ENCODE data around the gene ATG3.

DNA sequence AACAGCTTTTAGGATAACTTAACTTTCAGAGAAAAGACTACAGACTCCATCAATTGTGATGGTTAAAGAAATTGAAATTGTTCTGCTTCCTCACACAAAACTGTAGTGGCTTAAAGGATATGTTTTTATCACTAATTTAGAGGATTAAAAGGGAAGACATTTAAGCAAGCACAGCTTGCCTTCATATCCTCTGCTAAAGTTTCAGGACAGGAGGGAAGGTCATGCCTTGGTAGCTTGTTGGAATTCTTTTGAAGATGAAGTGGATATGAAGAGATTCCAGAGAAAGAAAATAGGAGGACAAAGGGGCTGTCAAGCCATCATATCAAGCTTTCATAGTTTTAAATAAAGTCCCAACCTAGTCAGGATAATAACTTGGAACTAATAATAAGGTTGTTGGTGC lies 46.1 kb upstream of the ATG3 start:
- TF ChIP-seq, protein P1, sequence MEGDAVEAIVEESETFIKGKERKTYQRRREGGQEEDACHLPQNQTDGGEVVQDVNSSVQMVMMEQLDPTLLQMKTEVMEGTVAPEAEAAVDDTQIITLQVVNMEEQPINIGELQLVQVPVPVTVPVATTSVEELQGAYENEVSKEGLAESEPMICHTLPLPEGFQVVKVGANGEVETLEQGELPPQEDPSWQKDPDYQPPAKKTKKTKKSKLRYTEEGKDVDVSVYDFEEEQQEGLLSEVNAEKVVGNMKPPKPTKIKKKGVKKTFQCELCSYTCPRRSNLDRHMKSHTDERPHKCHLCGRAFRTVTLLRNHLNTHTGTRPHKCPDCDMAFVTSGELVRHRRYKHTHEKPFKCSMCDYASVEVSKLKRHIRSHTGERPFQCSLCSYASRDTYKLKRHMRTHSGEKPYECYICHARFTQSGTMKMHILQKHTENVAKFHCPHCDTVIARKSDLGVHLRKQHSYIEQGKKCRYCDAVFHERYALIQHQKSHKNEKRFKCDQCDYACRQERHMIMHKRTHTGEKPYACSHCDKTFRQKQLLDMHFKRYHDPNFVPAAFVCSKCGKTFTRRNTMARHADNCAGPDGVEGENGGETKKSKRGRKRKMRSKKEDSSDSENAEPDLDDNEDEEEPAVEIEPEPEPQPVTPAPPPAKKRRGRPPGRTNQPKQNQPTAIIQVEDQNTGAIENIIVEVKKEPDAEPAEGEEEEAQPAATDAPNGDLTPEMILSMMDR (IDR thresholded peaks at IDR 0.05), result no peak
- no peak for TF ChIP-seq POLR2A (IDR thresholded peaks at IDR 0.05)

All from gastroesophageal sphincter (tissue), 3 donors.